Ramos (cell line): ENCODE results near the gene AP1M1.

ENCODE experiments used
- in situ Hi-C: fragments of 300-500 bp; cut with MboI; formaldehyde crosslinking; loops from one replicate; pipeline ENCODE4 v1.14.3; 2022; ENCODE audit warnings: low sequenced_read_pairs; ENCODE audit not compliant: unreplicated experiment

AP1M1 gene

GRCh38 chr19:16197622-16198369, at the start of gene AP1M1:
Gene AP1M1 (plus strand): TSS chr19:16197911. CDS start chr19:16198027, 116 bp downstream.
- in situ Hi-C loops = loop anchor here (25.0 kb wide), 1 partner anchor 360 kb away; no protein-coding TSS in a partner anchor

DNA sequence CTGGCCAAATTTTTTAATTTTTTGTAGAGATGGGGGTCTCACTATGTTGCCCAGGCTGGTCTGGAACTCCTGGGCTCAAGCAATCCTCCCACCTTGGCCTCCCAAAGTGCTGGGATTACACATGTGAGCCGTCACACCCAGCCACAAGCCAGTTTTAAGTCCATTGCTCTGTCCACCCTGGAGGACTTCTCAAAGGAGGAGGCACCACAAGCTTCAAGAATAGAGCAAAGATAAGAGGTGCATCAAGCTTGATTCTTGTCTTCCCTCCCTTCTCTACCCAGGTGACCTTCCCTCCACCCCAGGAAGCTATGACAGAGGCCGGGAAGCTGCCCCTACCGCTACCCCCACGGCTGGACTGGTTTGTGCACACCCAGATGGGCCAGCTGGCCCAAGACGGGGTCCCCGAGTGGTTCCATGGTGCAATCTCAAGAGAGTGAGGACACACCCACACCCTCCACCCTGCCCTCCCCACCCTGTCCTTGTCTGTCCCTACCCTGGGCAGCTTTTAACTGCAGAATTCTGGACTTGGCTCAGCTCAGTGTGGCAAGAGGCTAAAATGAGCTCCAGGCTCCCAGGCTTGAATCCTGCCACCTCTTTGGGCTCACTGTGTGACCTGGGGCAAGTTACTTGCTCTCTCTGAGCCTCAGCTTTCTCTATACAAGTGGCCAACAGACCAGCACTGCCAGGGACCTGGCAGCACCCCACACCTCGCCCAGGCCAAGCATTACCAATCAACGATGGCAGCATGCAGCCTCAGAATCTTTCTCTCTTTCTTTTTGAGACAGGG, 49.1 kb upstream of the AP1M1 start:
- in situ Hi-C loops = no loop called here

- in situ Hi-C loops = no loop called here
Measured at GRCh38 chr19:16153582-16154336, 44.0 kb upstream of the AP1M1 start.

DNA sequence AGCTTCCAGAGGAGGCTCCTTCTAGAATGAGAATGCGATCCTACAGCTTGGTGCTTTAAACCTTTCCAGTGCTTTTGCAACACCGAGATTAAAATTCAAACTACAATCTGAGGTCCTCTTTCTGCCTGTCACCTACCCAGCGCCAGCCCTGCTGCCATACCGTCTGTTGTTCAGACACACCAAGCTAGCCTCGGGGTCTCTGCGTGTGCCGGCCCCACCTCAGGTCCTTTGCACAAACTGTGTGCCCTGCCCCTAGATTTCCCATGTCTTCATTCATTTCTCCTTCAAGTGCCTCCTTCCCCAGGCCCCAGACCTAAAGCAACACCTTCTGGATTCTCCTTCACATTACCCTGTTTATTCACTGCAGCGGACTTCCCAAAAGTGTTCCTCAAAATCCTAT, 43.2 kb upstream of the AP1M1 start:
- in situ Hi-C loops = no loop called here

DNA sequence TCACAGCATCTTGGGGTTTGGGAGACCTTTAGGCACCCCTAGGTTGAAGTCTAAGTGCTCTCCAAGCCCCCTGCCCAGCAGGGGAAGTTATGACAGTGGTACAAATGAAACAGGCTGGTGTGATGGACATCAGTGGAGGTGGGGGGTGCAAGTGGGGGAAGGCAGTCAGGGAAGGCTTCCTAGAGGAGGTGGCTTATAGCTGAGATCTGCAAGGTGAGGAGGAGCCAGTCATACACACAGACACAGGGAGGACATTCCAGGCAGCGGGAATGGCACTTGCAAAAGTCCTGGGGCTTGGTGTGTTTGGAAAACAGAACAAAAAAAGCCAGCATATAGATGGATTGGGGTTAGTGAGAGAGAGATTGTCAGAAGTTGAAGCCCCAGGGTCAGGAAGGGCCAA, 42.6 kb upstream of the AP1M1 start:
- in situ Hi-C loops = no loop called here

GRCh38 chr19:16156904-16157303, 40.8 kb upstream of the AP1M1 start:
- in situ Hi-C loops = no loop called here

GRCh38 chr19:16157601-16158000, 40.1 kb upstream of the AP1M1 start:
- in situ Hi-C loops = no loop called here

- in situ Hi-C loops = no loop called here
Measured at GRCh38 chr19:16159655-16160054, 38.1 kb upstream of the AP1M1 start.

- in situ Hi-C loops = no loop called here
Measured at GRCh38 chr19:16160445-16160942, 37.2 kb upstream of the AP1M1 start.

GRCh38 chr19:16160943-16161560, 36.7 kb upstream of the AP1M1 start:
- in situ Hi-C loops = no loop called here

GRCh38 chr19:16161840-16162239, 35.9 kb upstream of the AP1M1 start:
- in situ Hi-C loops = no loop called here

DNA sequence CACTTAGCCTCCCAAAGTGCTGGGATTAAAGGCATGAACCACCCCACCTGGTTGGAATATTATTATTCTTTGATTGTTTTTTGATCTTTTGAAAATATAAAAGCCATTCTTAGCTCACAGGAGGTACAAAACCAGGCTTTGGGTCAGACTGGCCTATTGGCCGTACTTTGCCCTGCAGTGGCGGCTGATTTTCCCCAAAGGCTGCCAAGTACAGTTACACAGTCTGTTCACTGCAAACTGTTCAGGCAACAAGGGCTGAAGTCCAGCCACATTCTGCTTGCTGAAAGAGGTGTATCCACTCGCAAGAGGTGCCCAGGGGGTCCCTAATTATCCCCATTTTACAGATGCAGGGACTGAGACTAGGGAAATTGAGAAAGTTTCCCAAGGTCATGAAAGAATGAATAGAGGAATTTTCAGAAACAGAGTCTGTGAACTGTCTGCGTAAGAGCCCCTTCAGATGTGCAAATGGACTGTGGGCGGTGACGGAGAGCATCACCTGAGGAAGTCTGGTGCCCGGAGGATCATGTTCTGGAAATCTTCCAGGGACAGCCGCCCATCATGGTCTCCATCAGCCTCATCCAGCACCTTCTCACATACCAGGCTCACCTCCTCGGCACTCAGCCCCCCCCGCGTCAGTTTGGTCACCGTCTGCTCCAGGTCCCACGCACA, 33.4 kb upstream of the AP1M1 start:
- in situ Hi-C loops = no loop called here

- in situ Hi-C loops = no loop called here
Measured at GRCh38 chr19:16166417-16166816, 31.3 kb upstream of the AP1M1 start.

DNA sequence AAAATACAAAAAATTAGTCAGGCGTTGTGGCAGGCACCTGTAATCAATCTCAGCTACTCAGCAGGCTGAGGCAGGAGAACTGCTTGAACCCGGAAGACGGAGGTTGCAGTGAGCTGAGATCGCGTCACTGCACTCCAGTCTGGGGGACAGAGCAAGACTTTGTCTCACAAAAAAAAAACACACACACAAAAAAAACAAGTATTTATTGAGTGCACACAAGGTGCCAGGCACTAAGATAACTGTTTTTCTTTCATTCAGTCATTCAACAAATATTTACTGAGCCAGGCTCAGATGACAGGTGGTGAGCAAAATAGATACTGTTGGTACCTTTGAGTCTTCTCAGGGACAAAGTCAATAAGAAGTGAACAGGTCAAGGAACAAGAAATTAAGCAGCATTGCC, 30.7 kb upstream of the AP1M1 start:
- in situ Hi-C loops = no loop called here

GRCh38 chr19:16168465-16169081, 29.1 kb upstream of the AP1M1 start:
- in situ Hi-C loops = no loop called here

DNA sequence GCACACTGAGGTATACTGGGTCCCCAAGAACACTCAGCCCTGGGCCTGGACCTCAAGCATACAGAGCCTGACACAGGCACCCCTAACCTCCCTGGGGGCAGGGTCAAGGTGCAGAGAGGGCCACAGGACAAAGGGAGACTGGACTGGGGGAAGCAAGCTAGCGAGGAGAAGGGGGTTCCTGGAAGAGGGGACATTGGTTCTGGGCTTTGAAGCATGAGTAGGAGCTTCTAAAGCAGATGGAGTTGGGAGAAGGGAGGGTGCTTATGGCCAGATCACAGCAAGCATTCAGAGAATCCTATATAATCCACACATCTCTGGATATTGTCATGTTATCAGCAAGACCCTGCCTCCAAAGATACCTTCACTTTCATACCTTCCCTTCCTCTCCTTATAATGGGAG, 27.6 kb upstream of the AP1M1 start:
- in situ Hi-C loops = no loop called here

GRCh38 chr19:16175954-16176353, 21.8 kb upstream of the AP1M1 start:
- in situ Hi-C loops = loop anchor here (25.0 kb wide), 1 partner anchor 339 kb away; no protein-coding TSS in a partner anchor

DNA sequence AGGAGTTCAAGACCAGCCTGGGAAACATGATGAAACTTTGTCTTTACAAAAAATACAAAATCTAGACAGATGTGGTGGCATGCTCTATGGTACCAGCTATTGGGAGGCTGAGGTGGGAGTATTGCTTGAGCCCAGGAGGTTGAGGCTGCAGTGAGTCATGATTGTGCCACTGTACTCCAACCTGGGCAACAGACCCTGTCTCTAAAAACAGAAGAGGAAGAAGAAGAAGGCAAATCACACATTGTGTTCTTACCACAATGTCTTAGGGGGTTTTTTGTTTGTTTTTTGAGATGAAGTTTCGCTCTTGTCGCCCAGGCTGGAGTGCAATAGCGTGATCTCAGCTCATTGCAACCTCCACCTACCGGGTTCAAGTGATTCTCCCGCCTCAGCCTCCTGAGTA, 18.8 kb upstream of the AP1M1 start:
- in situ Hi-C loops = loop anchor here (25.0 kb wide), 1 partner anchor 342 kb away; no protein-coding TSS in a partner anchor

DNA sequence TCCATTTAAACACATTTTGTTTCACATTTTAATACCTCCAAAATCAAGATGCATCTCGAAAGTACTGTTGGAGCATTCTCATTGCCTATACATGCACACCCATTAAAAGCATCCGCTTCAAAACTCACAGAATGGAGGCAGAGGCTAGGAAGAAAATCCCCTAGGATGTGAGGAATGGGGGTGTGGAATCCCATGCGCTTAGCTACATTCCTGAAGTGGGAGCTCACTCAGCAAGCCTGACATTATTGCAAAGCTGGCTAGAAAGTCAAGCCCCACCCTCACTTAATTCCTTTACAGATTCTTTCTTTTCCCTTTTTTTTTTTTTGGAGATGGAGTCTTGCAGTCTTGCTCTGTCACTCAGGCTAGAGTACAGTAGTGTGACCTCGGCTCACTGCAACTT, 17.1 kb upstream of the AP1M1 start:
- in situ Hi-C loops = loop anchor here (5.0 to 25.0 kb wide), 3 partner anchors 138 to 556 kb away; no protein-coding TSS in a partner anchor
